ENCODE data around the gene PRAME. TPM values are rescaled to one million over a fixed set of nuclear protein-coding genes. Genes with fewer than 3 reads are reported as not detected.

The PRAME gene
- total RNA-seq, 8 experiments from 2014 or later = 0.11 to 0.82 (median 0.66) TPM; not detected in 3

- in situ Hi-C loops (cut with MboI; ENCODE audit: low pct_unique_long_range_greater_than_20kb in 2 of 9, low sequenced_read_pairs in 9 of 9, unreplicated experiment in 9 of 9) = loop anchor here in 1 of 9 experiments (25.0 kb wide), 1 partner anchor 386 kb away; no protein-coding TSS in a partner anchor
- 0 to 70% (median 33%) methylated on average over 1 to 4 of the region's 8 CpGs; no CpG with 5 or more reads in 2 of the 10 experiments for WGBS, 10 experiments
- H3K4me3 ChIP-seq = no peak overlapping the region
- peaks cover 0 to 3% of the 10 kb centered on the region in 2 donors for H3K4me1 ChIP-seq (replicated peaks in 1 of 2)
- ATAC-seq (replicated peaks in 6 of 8) = peak; percentile 49 to 95 (median 68)
- no peak overlapping the region for H3K27ac ChIP-seq
Measured at GRCh38 chr22:22576244-22576988, 17.4 kb upstream of the PRAME start.

GRCh38 chr22:22574361-22574760 lies 15.3 kb upstream of the PRAME start:
- H3K4me3 ChIP-seq = no peak overlapping the region
- in situ Hi-C loops (cut with MboI; ENCODE audit: low pct_unique_long_range_greater_than_20kb in 2 of 9, low sequenced_read_pairs in 9 of 9, unreplicated experiment in 9 of 9) = no loop called here
- no peak for ATAC-seq (replicated peaks in 6 of 8)
- no peak overlapping the region for H3K27ac ChIP-seq
- H3K4me1 ChIP-seq (replicated peaks in 1 of 2) = peaks cover 0 to 2% of the 10 kb centered on the region in 2 donors

GRCh38 chr22:22573047-22573889 lies 14.2 kb upstream of the PRAME start:
- ATAC-seq (replicated peaks in 6 of 8) = no peak
- in situ Hi-C loops (cut with MboI; ENCODE audit: low pct_unique_long_range_greater_than_20kb in 2 of 9, low sequenced_read_pairs in 9 of 9, unreplicated experiment in 9 of 9) = no loop called here
- H3K4me1 ChIP-seq (replicated peaks in 1 of 2) = no peaks in the 10 kb centered on the region
- 0 to 57% (median 51%) methylated on average over 1 to 6 of the region's 8 CpGs; no CpG with 5 or more reads in 3 of the 10 experiments for WGBS, 10 experiments
- H3K27ac ChIP-seq = peak overlapping the region in 1 of 2 donors; percentile 36
- no peak overlapping the region for H3K4me3 ChIP-seq

DNA sequence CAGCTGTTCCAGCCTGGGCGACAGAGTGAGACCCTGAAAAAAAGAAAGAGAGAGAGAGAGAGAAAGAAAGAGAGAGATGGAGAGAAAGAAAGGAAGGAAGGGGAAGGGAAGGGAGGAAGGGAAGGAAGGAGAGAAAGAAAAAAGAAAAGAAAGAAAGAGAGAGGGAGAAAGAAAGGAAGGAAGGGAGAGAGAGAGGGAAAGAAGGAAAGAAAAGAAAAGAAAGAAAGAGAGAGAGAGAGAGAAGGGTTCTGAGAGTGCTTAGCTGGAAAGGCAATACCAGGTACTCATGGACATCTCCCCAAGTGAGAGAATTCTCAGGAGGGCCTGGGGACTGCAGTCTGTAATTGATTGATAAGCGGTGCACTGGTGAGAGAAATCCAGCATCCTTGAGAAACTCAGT lies 12.8 kb upstream of the PRAME start:
- in situ Hi-C loops (cut with MboI; ENCODE audit: low pct_unique_long_range_greater_than_20kb in 2 of 9, low sequenced_read_pairs in 9 of 9, unreplicated experiment in 9 of 9) = no loop called here
- no peak overlapping the region for H3K27ac ChIP-seq
- no peaks in the 10 kb centered on the region for H3K4me1 ChIP-seq (replicated peaks in 1 of 2)
- ATAC-seq (replicated peaks in 6 of 8) = no peak
- WGBS, 10 experiments = 14 to 88% (median 28%) methylated on average over 1 to 2 of the region's 2 CpGs; no CpG with 5 or more reads in 2 of the 10 experiments
- no peak overlapping the region for H3K4me3 ChIP-seq

GRCh38 chr22:22571429-22571828 lies 12.4 kb upstream of the PRAME start:
- ATAC-seq (replicated peaks in 6 of 8) = no peak
- in situ Hi-C loops (cut with MboI; ENCODE audit: low pct_unique_long_range_greater_than_20kb in 2 of 9, low sequenced_read_pairs in 9 of 9, unreplicated experiment in 9 of 9) = no loop called here
- WGBS, 10 experiments = 0 to 90% (median 40%) methylated on average over 1 to 4 of the region's 6 CpGs; no CpG with 5 or more reads in 5 of the 10 experiments
- H3K27ac ChIP-seq = no peak overlapping the region
- H3K4me3 ChIP-seq = no peak overlapping the region
- H3K4me1 ChIP-seq (replicated peaks in 1 of 2) = no peaks in the 10 kb centered on the region

GRCh38 chr22:22569218-22569617 lies 10.2 kb upstream of the PRAME start:
- Histone ChIP-seq H3K27ac (no peak overlapping the region), H3K4me1 (replicated peaks in 1 of 2) (no peaks in the 10 kb centered on the region), H3K4me3 (no peak overlapping the region)
- in situ Hi-C loops (cut with MboI; ENCODE audit: low pct_unique_long_range_greater_than_20kb in 2 of 9, low sequenced_read_pairs in 9 of 9, unreplicated experiment in 9 of 9) = no loop called here
- no peak for ATAC-seq (replicated peaks in 6 of 8)
- WGBS, 10 experiments = 0 to 100% (median 33%) methylated on average over 1 to 5 of the region's 5 CpGs; no CpG with 5 or more reads in 3 of the 10 experiments

- no peaks in the 10 kb centered on the region for H3K4me1 ChIP-seq (replicated peaks in 1 of 2)
- WGBS, 10 experiments = 29 to 100% (median 79%) methylated on average over 1 to 2 of the region's 2 CpGs; no CpG with 5 or more reads in 3 of the 10 experiments
- no peak overlapping the region for H3K4me3 ChIP-seq
- no peak for ATAC-seq (replicated peaks in 6 of 8)
- H3K27ac ChIP-seq = no peak overlapping the region
- in situ Hi-C loops (cut with MboI; ENCODE audit: low pct_unique_long_range_greater_than_20kb in 2 of 9, low sequenced_read_pairs in 9 of 9, unreplicated experiment in 9 of 9) = no loop called here
Measured at GRCh38 chr22:22565981-22566380, 6.9 kb upstream of the PRAME start.

DNA sequence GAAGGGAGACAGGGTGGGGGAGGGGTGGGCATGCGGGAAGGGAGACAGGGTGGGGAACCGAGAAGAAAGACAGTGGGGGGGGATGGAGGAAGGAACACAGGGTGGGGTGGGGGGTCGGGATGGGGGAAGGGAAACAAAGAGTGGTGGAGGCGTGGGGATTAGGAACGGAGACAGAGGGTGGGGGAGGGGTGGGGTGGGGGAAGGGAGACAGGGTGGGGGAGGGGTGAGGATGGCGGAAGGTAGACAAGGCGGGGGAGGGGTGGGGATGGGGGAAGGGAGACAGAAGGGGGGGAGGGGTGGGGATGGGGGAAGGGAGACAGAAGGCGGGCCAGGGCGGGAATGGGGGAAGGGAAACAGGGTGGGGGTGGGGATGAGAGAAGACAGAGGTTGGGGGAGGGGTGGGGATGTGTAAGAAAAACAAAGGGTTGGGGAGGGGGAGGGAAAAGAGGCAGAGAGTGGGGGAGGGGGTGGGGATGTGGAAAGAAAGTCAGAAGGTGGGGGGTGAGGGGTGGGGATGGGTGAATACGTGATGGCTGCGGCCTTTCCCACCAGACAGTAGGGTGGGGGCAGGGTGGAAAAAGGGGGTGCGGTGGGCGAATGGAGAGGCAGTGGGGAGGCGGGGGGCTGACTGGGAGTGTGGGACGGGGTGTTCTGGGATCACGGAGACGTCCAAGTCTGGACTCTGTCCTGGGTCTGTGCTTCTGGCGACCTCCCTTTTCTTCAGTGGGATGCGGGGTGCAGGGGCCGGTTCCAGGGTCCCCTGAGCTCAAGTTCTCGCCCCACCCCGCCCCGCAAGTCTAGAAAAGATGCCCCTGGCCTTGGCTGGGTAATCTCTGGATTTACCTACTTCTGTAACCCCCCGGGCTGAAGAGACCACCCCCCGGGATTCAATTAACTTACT lies 744 bp downstream of the PRAME start:
- no peaks in the 10 kb centered on the region for H3K4me1 ChIP-seq (replicated peaks in 1 of 2)
- ATAC-seq (replicated peaks in 6 of 8) = no peak
- WGBS, 10 experiments = no CpG with 5 or more reads among the region's 25 CpGs
- H3K27ac ChIP-seq = peak overlapping the region; percentile 60 to 63
- in situ Hi-C loops (cut with MboI; ENCODE audit: low pct_unique_long_range_greater_than_20kb in 2 of 9, low sequenced_read_pairs in 9 of 9, unreplicated experiment in 9 of 9) = no loop called here
- no peak overlapping the region for H3K4me3 ChIP-seq

- ATAC-seq (replicated peaks in 6 of 8) = no peak
- WGBS, 10 experiments = 32 to 100% (median 77%) methylated on average over 1 to 8 of the region's 38 CpGs; no CpG with 5 or more reads in 3 of the 10 experiments
- Histone ChIP-seq H3K27ac (peak overlapping the region; percentile 59 to 61), H3K4me3 (no peak overlapping the region), H3K4me1 (replicated peaks in 1 of 2) (no peaks in the 10 kb centered on the region)
- in situ Hi-C loops (cut with MboI; ENCODE audit: low pct_unique_long_range_greater_than_20kb in 2 of 9, low sequenced_read_pairs in 9 of 9, unreplicated experiment in 9 of 9) = no loop called here
Measured at GRCh38 chr22:22556995-22557925, 1.8 kb downstream of the PRAME start.

DNA sequence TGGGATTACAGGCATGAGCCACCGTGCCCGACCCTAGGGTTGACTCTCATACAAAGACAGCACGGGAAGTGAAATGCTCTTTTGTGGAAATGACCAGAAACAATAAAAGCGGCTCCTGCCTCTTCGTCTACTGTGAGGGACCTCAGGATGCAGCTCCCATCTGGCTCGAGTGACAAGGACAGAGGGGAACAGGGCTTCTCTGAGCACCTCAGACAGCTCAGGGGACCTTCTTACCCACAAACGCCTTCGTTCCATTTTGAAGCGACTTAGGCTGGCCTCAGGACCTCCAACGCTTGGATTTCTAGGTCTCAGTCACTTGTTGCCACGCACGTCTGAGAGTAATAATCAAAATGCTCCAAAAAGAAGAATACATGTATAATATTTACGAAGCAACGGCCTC lies 2.5 kb downstream of the PRAME start:
- 63 to 100% (median 84%) methylated on average over 2 to 9 of the region's 14 CpGs; no CpG with 5 or more reads in 2 of the 10 experiments for WGBS, 10 experiments
- in situ Hi-C loops (cut with MboI; ENCODE audit: low pct_unique_long_range_greater_than_20kb in 2 of 9, low sequenced_read_pairs in 9 of 9, unreplicated experiment in 9 of 9) = no loop called here
- no peak overlapping the region for H3K4me3 ChIP-seq
- H3K27ac ChIP-seq = peak overlapping the region; percentile 9 to 59
- no peak for ATAC-seq (replicated peaks in 6 of 8)
- no peaks in the 10 kb centered on the region for H3K4me1 ChIP-seq (replicated peaks in 1 of 2)

GRCh38 chr22:22555596-22555995 lies 3.5 kb downstream of the PRAME start:
- no peaks in the 10 kb centered on the region for H3K4me1 ChIP-seq (replicated peaks in 1 of 2)
- H3K27ac ChIP-seq = no peak overlapping the region
- WGBS, 10 experiments = 33 to 96% (median 78%) methylated on average over 1 to 7 of the region's 9 CpGs; no CpG with 5 or more reads in 6 of the 10 experiments
- H3K4me3 ChIP-seq = no peak overlapping the region
- ATAC-seq (replicated peaks in 6 of 8) = no peak
- in situ Hi-C loops (cut with MboI; ENCODE audit: low pct_unique_long_range_greater_than_20kb in 2 of 9, low sequenced_read_pairs in 9 of 9, unreplicated experiment in 9 of 9) = no loop called here

Measured in motor neuron (in vitro differentiated cells).